Measurements from ENCODE around the gene COLEC12. TPM values are rescaled to one million over a fixed set of nuclear protein-coding genes. Genes with fewer than 3 reads are reported as not detected.

The COLEC12 gene
- polyA plus RNA-seq, 4 donors = 0.22 to 5.4 (median 2.0) TPM

- Histone ChIP-seq H3K9me3 (ENCODE audit: control insufficient read depth in 2 of 2, insufficient read depth in 1 of 2, low read depth in 1 of 2, low read length in 1 of 2) (no peaks in the 10 kb centered on the region), H3K36me3 (ENCODE audit: control insufficient read depth in 3 of 3, insufficient read depth in 2 of 3, low read depth in 1 of 3, low read length in 3 of 3) (no peaks in the 10 kb centered on the region), H3K27ac (ENCODE audit: low read depth in 1 of 3, low read length in 2 of 3) (no peak overlapping the region), H3K4me3 (ENCODE audit: low read depth in 1 of 3, low read length in 3 of 3) (no peak overlapping the region), H3K27me3 (ENCODE audit: control insufficient read depth in 3 of 3, insufficient read depth in 3 of 3, low read length in 3 of 3) (no peaks in the 10 kb centered on the region), H3K4me1 (ENCODE audit: control insufficient read depth in 3 of 3, insufficient read depth in 2 of 3, low read depth in 1 of 3, low read length in 2 of 3) (peaks cover 0 to 2% (median 0%) of the 10 kb centered on the region in 3 donors)
- DNase-seq (no peak), FAIRE-seq (no peak)
- 72 to 84% (median 76%) methylated on average over 6 of the region's 6 CpGs for WGBS, 3 donors
Observed at GRCh38 chr18:392928-393573, 107.5 kb downstream of the COLEC12 start.

- no peaks in the 10 kb centered on the region for H3K27me3 ChIP-seq (ENCODE audit: control insufficient read depth in 3 of 3, insufficient read depth in 3 of 3, low read length in 3 of 3)
- no peak for FAIRE-seq
- H3K4me3 ChIP-seq (ENCODE audit: low read depth in 1 of 3, low read length in 3 of 3) = no peak overlapping the region
- no peaks in the 10 kb centered on the region for H3K36me3 ChIP-seq (ENCODE audit: control insufficient read depth in 3 of 3, insufficient read depth in 2 of 3, low read depth in 1 of 3, low read length in 3 of 3)
- 84 to 85% (median 84%) methylated on average over 13 of the region's 13 CpGs for WGBS, 3 donors
- H3K4me1 ChIP-seq (ENCODE audit: control insufficient read depth in 3 of 3, insufficient read depth in 2 of 3, low read depth in 1 of 3, low read length in 2 of 3) = peaks cover 0 to 2% (median 0%) of the 10 kb centered on the region in 3 donors
- DNase-seq = no peak
- H3K27ac ChIP-seq (ENCODE audit: low read depth in 1 of 3, low read length in 2 of 3) = no peak overlapping the region
- H3K9me3 ChIP-seq (ENCODE audit: control insufficient read depth in 2 of 2, insufficient read depth in 1 of 2, low read depth in 1 of 2, low read length in 1 of 2) = no peaks in the 10 kb centered on the region
Observed at GRCh38 chr18:390741-391478, 109.6 kb downstream of the COLEC12 start.

GRCh38 chr18:389658-390357 is 110.7 kb downstream of the COLEC12 start:
- 60 to 65% (median 64%) methylated on average over 7 of the region's 7 CpGs for WGBS, 3 donors
- FAIRE-seq = no peak
- no peaks in the 10 kb centered on the region for H3K9me3 ChIP-seq (ENCODE audit: control insufficient read depth in 2 of 2, insufficient read depth in 1 of 2, low read depth in 1 of 2, low read length in 1 of 2)

GRCh38 chr18:388200-388599 is 112.3 kb downstream of the COLEC12 start:
- no peak overlapping the region for H3K4me3 ChIP-seq (ENCODE audit: low read depth in 1 of 3, low read length in 3 of 3)
- H3K27me3 ChIP-seq (ENCODE audit: control insufficient read depth in 3 of 3, insufficient read depth in 3 of 3, low read length in 3 of 3) = no peaks in the 10 kb centered on the region
- 79 to 88% (median 82%) methylated on average over 5 of the region's 5 CpGs for WGBS, 3 donors
- DNase-seq (no peak), FAIRE-seq (no peak)
- H3K27ac ChIP-seq (ENCODE audit: low read depth in 1 of 3, low read length in 2 of 3) = no peak overlapping the region
- H3K4me1 ChIP-seq (ENCODE audit: control insufficient read depth in 3 of 3, insufficient read depth in 2 of 3, low read depth in 1 of 3, low read length in 2 of 3) = no peaks in the 10 kb centered on the region
- H3K9me3 ChIP-seq (ENCODE audit: control insufficient read depth in 2 of 2, insufficient read depth in 1 of 2, low read depth in 1 of 2, low read length in 1 of 2) = no peaks in the 10 kb centered on the region
- no peaks in the 10 kb centered on the region for H3K36me3 ChIP-seq (ENCODE audit: control insufficient read depth in 3 of 3, insufficient read depth in 2 of 3, low read depth in 1 of 3, low read length in 3 of 3)

More at GRCh38 chr18:389658-390357, 110.7 kb downstream of the COLEC12 start:
- Histone ChIP-seq H3K27me3 (ENCODE audit: control insufficient read depth in 3 of 3, insufficient read depth in 3 of 3, low read length in 3 of 3) (no peaks in the 10 kb centered on the region), H3K4me1 (ENCODE audit: control insufficient read depth in 3 of 3, insufficient read depth in 2 of 3, low read depth in 1 of 3, low read length in 2 of 3) (no peaks in the 10 kb centered on the region), H3K36me3 (ENCODE audit: control insufficient read depth in 3 of 3, insufficient read depth in 2 of 3, low read depth in 1 of 3, low read length in 3 of 3) (no peaks in the 10 kb centered on the region), H3K4me3 (ENCODE audit: low read depth in 1 of 3, low read length in 3 of 3) (no peak overlapping the region), H3K27ac (ENCODE audit: low read depth in 1 of 3, low read length in 2 of 3) (no peak overlapping the region)
- DNase-seq = no peak

- no peaks in the 10 kb centered on the region for H3K36me3 ChIP-seq (ENCODE audit: control insufficient read depth in 3 of 3, insufficient read depth in 2 of 3, low read depth in 1 of 3, low read length in 3 of 3)
- 68 to 84% (median 75%) methylated on average over 6 of the region's 6 CpGs for WGBS, 3 donors
- H3K9me3 ChIP-seq (ENCODE audit: control insufficient read depth in 2 of 2, insufficient read depth in 1 of 2, low read depth in 1 of 2, low read length in 1 of 2) = no peaks in the 10 kb centered on the region
- DNase-seq = no peak
- no peak for FAIRE-seq
- H3K27me3 ChIP-seq (ENCODE audit: control insufficient read depth in 3 of 3, insufficient read depth in 3 of 3, low read length in 3 of 3) = no peaks in the 10 kb centered on the region
- H3K27ac ChIP-seq (ENCODE audit: low read depth in 1 of 3, low read length in 2 of 3) = no peak overlapping the region
- no peaks in the 10 kb centered on the region for H3K4me1 ChIP-seq (ENCODE audit: control insufficient read depth in 3 of 3, insufficient read depth in 2 of 3, low read depth in 1 of 3, low read length in 2 of 3)
- H3K4me3 ChIP-seq (ENCODE audit: low read depth in 1 of 3, low read length in 3 of 3) = no peak overlapping the region
Observed at GRCh38 chr18:386994-387393, 113.5 kb downstream of the COLEC12 start.

GRCh38 chr18:384897-385296 is 115.6 kb downstream of the COLEC12 start:
- Histone ChIP-seq H3K4me3 (ENCODE audit: low read depth in 1 of 3, low read length in 3 of 3) (no peak overlapping the region), H3K27ac (ENCODE audit: low read depth in 1 of 3, low read length in 2 of 3) (no peak overlapping the region), H3K9me3 (ENCODE audit: control insufficient read depth in 2 of 2, insufficient read depth in 1 of 2, low read depth in 1 of 2, low read length in 1 of 2) (no peaks in the 10 kb centered on the region), H3K27me3 (ENCODE audit: control insufficient read depth in 3 of 3, insufficient read depth in 3 of 3, low read length in 3 of 3) (no peaks in the 10 kb centered on the region), H3K36me3 (ENCODE audit: control insufficient read depth in 3 of 3, insufficient read depth in 2 of 3, low read depth in 1 of 3, low read length in 3 of 3) (no peaks in the 10 kb centered on the region), H3K4me1 (ENCODE audit: control insufficient read depth in 3 of 3, insufficient read depth in 2 of 3, low read depth in 1 of 3, low read length in 2 of 3) (no peaks in the 10 kb centered on the region)
- no peak for DNase-seq
- FAIRE-seq = no peak
- WGBS, 3 donors = 68 to 72% (median 71%) methylated on average over 2 of the region's 2 CpGs

- Histone ChIP-seq H3K36me3 (ENCODE audit: control insufficient read depth in 3 of 3, insufficient read depth in 2 of 3, low read depth in 1 of 3, low read length in 3 of 3) (no peaks in the 10 kb centered on the region), H3K4me3 (ENCODE audit: low read depth in 1 of 3, low read length in 3 of 3) (no peak overlapping the region), H3K9me3 (ENCODE audit: control insufficient read depth in 2 of 2, insufficient read depth in 1 of 2, low read depth in 1 of 2, low read length in 1 of 2) (no peaks in the 10 kb centered on the region), H3K27ac (ENCODE audit: low read depth in 1 of 3, low read length in 2 of 3) (no peak overlapping the region), H3K4me1 (ENCODE audit: control insufficient read depth in 3 of 3, insufficient read depth in 2 of 3, low read depth in 1 of 3, low read length in 2 of 3) (no peaks in the 10 kb centered on the region), H3K27me3 (ENCODE audit: control insufficient read depth in 3 of 3, insufficient read depth in 3 of 3, low read length in 3 of 3) (no peaks in the 10 kb centered on the region)
- 74 to 88% (median 78%) methylated on average over 3 of the region's 3 CpGs for WGBS, 3 donors
- no peak for FAIRE-seq
- no peak for DNase-seq
Observed at GRCh38 chr18:383135-383534, 117.4 kb downstream of the COLEC12 start.

- no peaks in the 10 kb centered on the region for H3K4me1 ChIP-seq (ENCODE audit: control insufficient read depth in 3 of 3, insufficient read depth in 2 of 3, low read depth in 1 of 3, low read length in 2 of 3)
- H3K27me3 ChIP-seq (ENCODE audit: control insufficient read depth in 3 of 3, insufficient read depth in 3 of 3, low read length in 3 of 3) = no peaks in the 10 kb centered on the region
- no peaks in the 10 kb centered on the region for H3K36me3 ChIP-seq (ENCODE audit: control insufficient read depth in 3 of 3, insufficient read depth in 2 of 3, low read depth in 1 of 3, low read length in 3 of 3)
- no peak for DNase-seq
- no peak overlapping the region for H3K4me3 ChIP-seq (ENCODE audit: low read depth in 1 of 3, low read length in 3 of 3)
- FAIRE-seq = no peak
- no peak overlapping the region for H3K27ac ChIP-seq (ENCODE audit: low read depth in 1 of 3, low read length in 2 of 3)
- 64 to 77% (median 67%) methylated on average over 3 of the region's 3 CpGs for WGBS, 3 donors
- no peaks in the 10 kb centered on the region for H3K9me3 ChIP-seq (ENCODE audit: control insufficient read depth in 2 of 2, insufficient read depth in 1 of 2, low read depth in 1 of 2, low read length in 1 of 2)
Observed at GRCh38 chr18:382423-382984, 118.0 kb downstream of the COLEC12 start.

Measured in small intestine (tissue), 7 donors.